Bone marrow (tissue), 2 donors: ENCODE measurements around the gene ACP2.
"Not testable (repeated sequence)": the region's sequence is repeated elsewhere in the genome, so short reads cannot be mapped to it uniquely, and the experiment has no call there.

Source experiments
- DNase-seq, 2 donors: peaks; one replicate each; lab custom pipeline; 2025; lab: John Stamatoyannopoulos, UW

ACP2 gene

GRCh38 chr11:47198161-47198560 is 50.5 kb downstream of the ACP2 start:
- DNase-seq: not testable (repeated sequence)

GRCh38 chr11:47192111-47192510 is 56.5 kb downstream of the ACP2 start:
- no peak for DNase-seq

GRCh38 chr11:47191137-47191536 is 57.5 kb downstream of the ACP2 start:
- not testable (repeated sequence) for DNase-seq
